Calu3 (cell line): ENCODE measurements around the gene GAK. TPM values are rescaled to one million over a fixed set of nuclear protein-coding genes. Genes with fewer than 3 reads are reported as not detected.
A peak's percentile ranks its signal among the peaks of the same experiment; 100 is the strongest.
"Not testable (repeated sequence)": the region's sequence is repeated elsewhere in the genome, so short reads cannot be mapped to it uniquely, and the experiment has no call there.

ENCODE experiments used
- Bru-seq: library from RNA; stranded (reverse); fragments of 400-500 nt; gene quantifications from one replicate; lab custom pipeline; 2021; lab: Mats Ljungman, UMichigan
- BruChase-seq, 2 experiments: library from RNA; stranded (reverse); fragments of 400-500 nt; gene quantifications; one replicate each; lab custom pipeline; 2021; lab: Mats Ljungman, UMichigan
- BruUV-seq: library from RNA; stranded (reverse); fragments of 400-500 nt; replicated peaks from 2 replicates; lab custom pipeline; 2021; lab: Mats Ljungman, UMichigan
- CTCF ChIA-PET: fragments of 300-600 bp; sonication (Branson Sonifier 250); formaldehyde crosslinking; loops from one replicate; lab custom pipeline; 2022; ENCODE audit warnings: antibody characterized with exemption; lab: Charles Lee
- DNase-seq: peaks from one replicate; pipeline ENCODE4 v3.0.0; 2022
- H3K27ac Mint-ChIP-seq: one replicate; pipeline ENCODE4 v1.8.0; 2022; ENCODE audit warnings: mixed read lengths; ENCODE audit not compliant: unreplicated experiment
- H3K27me3 Mint-ChIP-seq: one replicate; pipeline ENCODE4 v1.8.0; 2022; ENCODE audit warnings: mixed read lengths; ENCODE audit not compliant: unreplicated experiment
- H3K36me3 Mint-ChIP-seq: one replicate; pipeline ENCODE4 v1.8.0; 2022; ENCODE audit warnings: mild to moderate bottlenecking, moderate library complexity, mixed read lengths; ENCODE audit not compliant: insufficient read depth, unreplicated experiment
- H3K4me1 Mint-ChIP-seq: one replicate; pipeline ENCODE4 v1.8.0; 2022; ENCODE audit warnings: mild to moderate bottlenecking, low read depth, mixed read lengths; ENCODE audit not compliant: unreplicated experiment
- H3K4me3 Mint-ChIP-seq: one replicate; pipeline ENCODE4 v1.8.0; 2022; ENCODE audit warnings: mild to moderate bottlenecking, low read depth, moderate library complexity, mixed read lengths; ENCODE audit not compliant: unreplicated experiment
- H3K9me3 Mint-ChIP-seq: one replicate; pipeline ENCODE4 v1.8.0; 2022; ENCODE audit warnings: low read depth, mixed read lengths; ENCODE audit not compliant: unreplicated experiment
- CTCF ChIP-seq: fragments of 200-600 bp; IDR thresholded peaks from one replicate; pipeline ENCODE4 v1.8.0; 2022; ENCODE audit warnings: antibody characterized with exemption; ENCODE audit not compliant: unreplicated experiment
- intact Hi-C: fragments of 100-400 bp; cut with micrococcal nuclease; formaldehyde crosslinking; loops from one replicate; pipeline ENCODE4 v1.10.0; 2022; ENCODE audit not compliant: unreplicated experiment
- long read RNA-seq: library from polyadenylated mRNA; stranded (forward); transcript quantifications from one replicate; pipeline ENCODE4 v2.0.0, GENCODE V29; 2022
- total RNA-seq: library from RNA; stranded (reverse); gene quantifications from 2 replicates; pipeline ENCODE4 v1.2.3, GENCODE V29; 2022

The GAK gene
- total RNA-seq = 91.3 and 94.1 TPM in 2 replicates
- percentile 59 among the genes with signal in this experiment for Bru-seq, nascent RNA
- BruChase-seq, experiment 1, labeled RNA remaining after a 6-hour chase = percentile 72 among the genes with signal in this experiment
- BruChase-seq, experiment 2, labeled RNA remaining after a 2-hour chase = percentile 70 among the genes with signal in this experiment
- long read RNA-seq, full-length matches to known transcripts = 11 of 35 reads
- long read RNA-seq, partial matches to known transcripts = 8 of 35 reads
- long read RNA-seq, other reads (novel, unspliced or antisense) = 16 of 35 reads

- TF ChIP-seq CTCF = no peak
- peak; percentile 93 for DNase-seq
- peaks cover 9% of the 10 kb centered on the region for H3K4me1 Mint-ChIP-seq
- peak within 1 kb of the TSS; percentile 84 for H3K4me3 Mint-ChIP-seq
- CTCF ChIA-PET = interaction anchor here (0.5 to 1.0 kb wide), 3 partner anchors 55 to 355 kb away, joined by 5 to 6 read pairs (median 5); partner anchors contain the start of gene IDUA
- no peaks in the 10 kb centered on the region for H3K27me3 Mint-ChIP-seq
- H3K36me3 Mint-ChIP-seq = peaks cover 28% of the 10 kb centered on the region
- peak within 1 kb of the TSS; percentile 78 for H3K27ac Mint-ChIP-seq
- intact Hi-C loops = no loop called here
- no peaks in the 10 kb centered on the region for H3K9me3 Mint-ChIP-seq
- no TSS peak for BruUV-seq
Measured at GRCh38 chr4:931960-932712, at the start of gene GAK, which contains the start of gene TMEM175. Gene GAK, minus strand, starts transcription at chr4:932316. Its CDS starts 129 bp downstream, at chr4:932187. Gene TMEM175, plus strand, starts transcription at chr4:932460. Its CDS starts 15,280 bp downstream, at chr4:947740.

- H3K27me3 Mint-ChIP-seq = no peaks in the 10 kb centered on the region
- no peak for TF ChIP-seq CTCF
- H3K36me3 Mint-ChIP-seq = no peaks in the 10 kb centered on the region
- H3K9me3 Mint-ChIP-seq = no peaks in the 10 kb centered on the region
- no peak for DNase-seq
- CTCF ChIA-PET = no interaction called here
- no TSS peak for BruUV-seq
- peaks cover 7% of the 10 kb centered on the region for H3K4me1 Mint-ChIP-seq
- H3K27ac Mint-ChIP-seq = no peak overlapping the region
- intact Hi-C loops = no loop called here
- H3K4me3 Mint-ChIP-seq = no peak overlapping the region
Measured at GRCh38 chr4:978957-979701, 47.0 kb upstream of the GAK start.

GRCh38 chr4:976016-976415, 43.9 kb upstream of the GAK start:
- H3K9me3 Mint-ChIP-seq, H3K4me1 Mint-ChIP-seq, H3K27me3 Mint-ChIP-seq, H3K4me3 Mint-ChIP-seq, H3K27ac Mint-ChIP-seq, intact Hi-C loops, CTCF ChIA-PET, DNase-seq, H3K36me3 Mint-ChIP-seq, BruUV-seq: not testable (repeated sequence)

- no TSS peak for BruUV-seq
- no peak for TF ChIP-seq CTCF
- intact Hi-C loops = no loop called here
Measured at GRCh38 chr4:974668-975067, 42.6 kb upstream of the GAK start.

More at GRCh38 chr4:974668-975067, 42.6 kb upstream of the GAK start:
- no peak overlapping the region for H3K4me3 Mint-ChIP-seq
- no peak for DNase-seq
- no peak overlapping the region for H3K27ac Mint-ChIP-seq
- CTCF ChIA-PET = no interaction called here
- peaks cover 14% of the 10 kb centered on the region for H3K4me1 Mint-ChIP-seq
- H3K9me3 Mint-ChIP-seq = no peaks in the 10 kb centered on the region
- H3K36me3 Mint-ChIP-seq = peaks cover 4% of the 10 kb centered on the region
- H3K27me3 Mint-ChIP-seq = no peaks in the 10 kb centered on the region
